IMR-90 (cell line): ENCODE data around the gene SIM2. TPM values are rescaled to one million over a fixed set of nuclear protein-coding genes. Genes with fewer than 3 reads are reported as not detected.

Source experiments
- ATAC-seq: fragments of 200-7000 bp; cut with Tn5 transposase; 2 replicates; pipeline ENCODE4 v1.9.1; 2020; ENCODE audit warnings: low read depth, mild to moderate bottlenecking, moderate library complexity
- BruUV-seq: library from RNA; stranded (reverse); fragments of 400-500 nt; replicated peaks from 2 replicates; lab custom pipeline; 2021; lab: Mats Ljungman, UMichigan
- CTCF ChIA-PET: fragments of 300-600 bp; formaldehyde crosslinking; extraction: SDS; loops from one replicate; lab custom pipeline; 2021; ENCODE audit warnings: antibody characterized with exemption; lab: Yijun Ruan, JAX
- POLR2A ChIA-PET: fragments of 300-600 bp; sonication (Branson Sonifier 250); formaldehyde crosslinking; loops from one replicate; lab custom pipeline; 2022; ENCODE audit warnings: antibody characterized with exemption; ENCODE audit not compliant: unreplicated experiment; lab: Charles Lee
- DNase-seq: peaks from one replicate; pipeline ENCODE4 v3.0.0; 2013
- H2AFZ ChIP-seq: replicated peaks from 2 replicates; pipeline ENCODE3; 2013; ENCODE audit warnings: low read length, mild to moderate bottlenecking; ENCODE audit not compliant: poor library complexity
- H2AK5ac ChIP-seq: 2 replicates; pipeline ENCODE4 v1.6.1; 2013; ENCODE audit warnings: low read depth, low read length, inconsistent platforms
- H2AK9ac ChIP-seq: replicated peaks from 2 replicates; pipeline ENCODE3; 2013; ENCODE audit warnings: mild to moderate bottlenecking, low read depth, low read length, moderate library complexity; ENCODE audit not compliant: poor library complexity
- H2BK120ac ChIP-seq: 2 replicates; pipeline ENCODE4 v1.6.1; 2013; ENCODE audit warnings: low read depth, low read length, inconsistent platforms
- H2BK15ac ChIP-seq: 3 replicates; pipeline ENCODE4 v1.6.1; 2013; ENCODE audit warnings: low read depth, low read length, inconsistent platforms
- H2BK20ac ChIP-seq: 2 replicates; pipeline ENCODE4 v1.6.1; 2013; ENCODE audit warnings: low read depth, mild to moderate bottlenecking, inconsistent platforms, low read length, moderate library complexity
- H2BK5ac ChIP-seq: 2 replicates; pipeline ENCODE4 v1.6.1; 2013; ENCODE audit warnings: mild to moderate bottlenecking, low read depth, low read length, inconsistent platforms; ENCODE audit not compliant: poor library complexity, severe bottlenecking
- H3K14ac ChIP-seq: replicated peaks from 2 replicates; pipeline ENCODE4 v1.6.1; 2013; ENCODE audit warnings: low read depth, low read length, inconsistent platforms
- H3K18ac ChIP-seq: 2 replicates; pipeline ENCODE4 v1.6.1; 2013; ENCODE audit warnings: low read depth, low read length, control low read depth
- H3K23ac ChIP-seq: 2 replicates; pipeline ENCODE4 v1.6.1; 2013; ENCODE audit warnings: low read depth, low read length, inconsistent platforms
- H3K27ac ChIP-seq: 2 replicates; pipeline ENCODE4 v1.5.1; 2013; ENCODE audit warnings: mild to moderate bottlenecking, control low read depth, low read length; ENCODE audit not compliant: insufficient read depth
- H3K27me3 ChIP-seq: 2 replicates; pipeline ENCODE4 v1.6.1; 2013; ENCODE audit warnings: low read length; ENCODE audit not compliant: control insufficient read depth, insufficient read depth
- H3K36me3 ChIP-seq: 2 replicates; pipeline ENCODE4 v1.6.1; 2013; ENCODE audit warnings: low read length, mixed read lengths; ENCODE audit not compliant: control insufficient read depth, insufficient read depth
- H3K4ac ChIP-seq: 2 replicates; pipeline ENCODE4 v1.6.1; 2013; ENCODE audit warnings: low read depth, low read length, inconsistent platforms
- H3K4me1 ChIP-seq: 2 replicates; pipeline ENCODE4 v1.6.1; 2013; ENCODE audit warnings: low read length, mixed read lengths; ENCODE audit not compliant: control insufficient read depth, insufficient read depth
- H3K4me2 ChIP-seq: 2 replicates; pipeline ENCODE4 v1.6.1; 2013; ENCODE audit warnings: low read depth, mild to moderate bottlenecking, control low read depth, low read length, moderate library complexity
- H3K4me3 ChIP-seq: 2 replicates; pipeline ENCODE4 v1.5.1; 2013; ENCODE audit warnings: low read depth, mild to moderate bottlenecking, control low read depth, low read length, moderate library complexity; ENCODE audit not compliant: insufficient read depth
- H3K56ac ChIP-seq: 2 replicates; pipeline ENCODE4 v1.6.1; 2013; ENCODE audit warnings: low read length, inconsistent platforms; ENCODE audit not compliant: insufficient read depth; ENCODE audit errors: extremely low read depth
- H3K79me1 ChIP-seq, 2 experiments: 2 replicates each; pipeline ENCODE4 v1.6.1; 2013; ENCODE audit warnings: low read length in 2 of 2, inconsistent platforms in 1 of 2, low read depth in 1 of 2
- H3K9ac ChIP-seq: 2 replicates; pipeline ENCODE4 v1.6.1; 2013; ENCODE audit warnings: low read depth, low read length, control low read depth
- H3K9me1 ChIP-seq: 2 replicates; pipeline ENCODE4 v1.6.1; 2013; ENCODE audit warnings: low read length, inconsistent platforms; ENCODE audit not compliant: insufficient read depth
- H3K9me3 ChIP-seq: 2 replicates; pipeline ENCODE4 v1.6.1; 2013; ENCODE audit warnings: low read length; ENCODE audit not compliant: control insufficient read depth, insufficient read depth
- H4K20me1 ChIP-seq: 2 replicates; pipeline ENCODE4 v1.6.1; 2013; ENCODE audit warnings: low read length, inconsistent platforms; ENCODE audit not compliant: insufficient read depth
- H4K5ac ChIP-seq: 2 replicates; pipeline ENCODE4 v1.6.1; 2013; ENCODE audit warnings: mild to moderate bottlenecking, low read depth, low read length, control low read depth
- H4K8ac ChIP-seq, 2 experiments: 2 replicates each; pipeline ENCODE4 v1.6.1; 2013; ENCODE audit warnings: low read depth in 2 of 2, low read length in 2 of 2, control low read depth in 1 of 2, inconsistent platforms in 1 of 2
- H4K91ac ChIP-seq: 2 replicates; pipeline ENCODE4 v1.6.1; 2013; ENCODE audit warnings: low read depth, low read length, inconsistent platforms; ENCODE audit not compliant: insufficient read depth
- BHLHE40 ChIP-seq: fragments of 150-350 bp; IDR thresholded peaks from 2 replicates; pipeline ENCODE4 v1.6.1; 2016; ENCODE audit warnings: mild to moderate bottlenecking, low read depth, low read length
- CEBPB ChIP-seq: IDR thresholded peaks from 2 replicates; pipeline ENCODE4 v1.6.1; 2012; ENCODE audit warnings: low read depth, low read length, improper control_type of control experiment
- CHD1 ChIP-seq: IDR thresholded peaks from 2 replicates; pipeline ENCODE4 v1.6.1; 2012; ENCODE audit warnings: low read depth, low read length, improper control_type of control experiment
- CTCF ChIP-seq: conservative IDR thresholded peaks from 2 replicates; pipeline ENCODE4 v1.5.1; 2012; ENCODE audit warnings: mild to moderate bottlenecking, low read depth, low read length, improper control_type of control experiment
- FOS ChIP-seq: fragments of 150-350 bp; IDR thresholded peaks from 2 replicates; pipeline ENCODE4 v1.6.1; 2016; ENCODE audit warnings: low read depth, low read length
- MAFK ChIP-seq: IDR thresholded peaks from 2 replicates; pipeline ENCODE4 v1.6.1; 2012; ENCODE audit warnings: low read depth, low read length, improper control_type of control experiment
- MAZ ChIP-seq: IDR thresholded peaks from 2 replicates; pipeline ENCODE4 v1.6.1; 2012; ENCODE audit warnings: low read depth, mild to moderate bottlenecking, low read length, improper control_type of control experiment, moderate library complexity, borderline replicate concordance
- MXI1 ChIP-seq: IDR thresholded peaks from 2 replicates; pipeline ENCODE4 v1.6.1; 2012; ENCODE audit warnings: low read depth, mild to moderate bottlenecking, low read length, moderate library complexity, borderline replicate concordance
- NFE2L2 ChIP-seq: fragments of 150-350 bp; IDR thresholded peaks from 2 replicates; pipeline ENCODE4 v1.6.1; 2016; ENCODE audit warnings: low read depth, mild to moderate bottlenecking, low read length
- POLR2A ChIP-seq: IDR thresholded peaks from 2 replicates; pipeline ENCODE4 v1.6.1; 2012; ENCODE audit warnings: mild to moderate bottlenecking, low read depth, low read length
- RAD21 ChIP-seq: IDR thresholded peaks from 2 replicates; pipeline ENCODE4 v1.6.1; 2012; ENCODE audit warnings: low read length, improper control_type of control experiment
- RCOR1 ChIP-seq: IDR thresholded peaks from 2 replicates; pipeline ENCODE4 v1.6.1; 2012; ENCODE audit warnings: mild to moderate bottlenecking, low read length, improper control_type of control experiment; ENCODE audit not compliant: insufficient replicate concordance
- RFX5 ChIP-seq: IDR thresholded peaks from 2 replicates; pipeline ENCODE4 v1.8.0; 2012; ENCODE audit warnings: low read depth, mild to moderate bottlenecking, low read length, moderate library complexity
- SMC3 ChIP-seq: fragments of 150-350 bp; IDR thresholded peaks from 2 replicates; pipeline ENCODE4 v1.6.1; 2016; ENCODE audit warnings: low read depth, mild to moderate bottlenecking, antibody characterized with exemption, low read length, moderate library complexity
- WGBS, 2 experiments: methylation state at CpG; one replicate each; pipeline versions ENCODE4 v1.1.5 to v1.1.7; 2013; ENCODE audit warnings: missing lambda C conversion rate in 2 of 2; ENCODE audit not compliant: insufficient read length in 1 of 2; ENCODE audit errors: extremely low coverage in 2 of 2; 5-methylcytosine and 5-hydroxymethylcytosine counted together
- dilution Hi-C: fragments of 300-500 bp; cut with HindIII; formaldehyde crosslinking; loops from one replicate; pipeline ENCODE4 v1.14.3; 2018; ENCODE audit warnings: low sequenced_read_pairs; ENCODE audit not compliant: unreplicated experiment
- in situ Hi-C: fragments of 300-500 bp; cut with MboI; formaldehyde crosslinking; loops from 3 replicates; pipeline ENCODE4 v1.14.3; 2019; ENCODE audit warnings: low sequenced_read_pairs, inconsistent platforms, mixed read lengths
- intact Hi-C: fragments of 100-400 bp; cut with micrococcal nuclease; formaldehyde crosslinking; loops from 2 replicates; pipeline ENCODE4 v1.10.0; 2022
- polyA plus RNA-seq, 3 experiments: library from polyadenylated mRNA; depleted of rRNA; stranded (reverse); fragments of >200 nt; gene quantifications; 2 replicates each; pipeline ENCODE4 v1.2.3, GENCODE V29; 2012; ENCODE audit warnings: low replicate concordance in 1 of 3
- total RNA-seq: library from RNA; depleted of rRNA; stranded (reverse); fragments of >200 nt; gene quantifications from 2 replicates; pipeline ENCODE4 v1.2.3, GENCODE V29; 2012
- TF ChIP-seq, protein P1 (sequence below): fragments of 150-350 bp; IDR thresholded peaks from 2 replicates; pipeline ENCODE4 v1.6.1; 2017; ENCODE audit warnings: mild to moderate bottlenecking, antibody characterized with exemption, low read length, low read depth
- TF ChIP-seq, protein P2 (sequence below): fragments of 150-350 bp; IDR thresholded peaks from 2 replicates; pipeline ENCODE4 v1.6.1; 2016; ENCODE audit warnings: low read depth, mild to moderate bottlenecking, low read length, moderate library complexity, borderline replicate concordance

Gene SIM2
- total and polyA plus RNA-seq, 2 of the 4 experiments (the other 2 are of a cell fraction) = 2.2 to 7.5 TPM

DNA sequence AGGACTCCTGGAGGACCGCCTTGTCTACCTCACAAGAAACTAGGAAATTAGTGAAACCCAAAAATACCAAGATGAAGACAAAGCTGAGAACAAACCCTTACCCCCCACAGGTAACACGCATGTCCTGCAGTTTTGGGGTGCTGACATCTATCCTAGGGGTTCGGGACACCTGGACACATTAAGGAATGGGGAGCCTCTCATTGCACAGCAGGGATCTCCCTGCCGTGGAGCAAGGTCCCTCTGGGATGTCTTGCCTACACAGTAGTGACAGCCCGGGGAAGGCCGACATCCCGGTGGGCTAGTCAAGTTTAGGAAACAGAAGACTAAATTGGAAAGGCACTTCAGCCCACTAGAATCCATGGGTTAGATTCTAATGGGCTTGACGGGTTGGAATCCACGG, 44.5 kb downstream of the SIM2 start:
- CTCF ChIA-PET = no interaction called here

More for the DNA sequence above, 44.5 kb downstream of the SIM2 start:
- Histone ChIP-seq H4K5ac (no peak overlapping the region), H2BK5ac (no peak overlapping the region), H3K56ac (no peak overlapping the region), H3K36me3 (peaks cover 2% of the 10 kb centered on the region; the same call in 1 of the 2 replicates), H3K9me3 (no peaks in the 10 kb centered on the region), H4K20me1 (no peaks in the 10 kb centered on the region), H3K4ac (no peak overlapping the region), H2BK15ac (no peak overlapping the region), H3K79me1 (no peaks in the 10 kb centered on the region), H3K23ac (no peak overlapping the region), H3K27me3 (peaks cover 12% of the 10 kb centered on the region), H3K9me1 (0 out of 2 replicates have a peak, but pooled peaks cover 2% of the 10 kb centered on the region), H4K91ac (no peak overlapping the region), H3K4me1 (peaks cover 4% of the 10 kb centered on the region), H3K4me3 (no peak overlapping the region), H4K8ac (no peak overlapping the region), H2AK5ac (no peak overlapping the region), H3K27ac (no peak overlapping the region), H2AFZ (no peak overlapping the region), H3K4me2 (no peak overlapping the region), H2BK20ac (no peak overlapping the region), H3K14ac (no peak overlapping the region), H3K18ac (no peak overlapping the region), H3K9ac (no peak overlapping the region), H2BK120ac (no peak overlapping the region), H2AK9ac (no peak overlapping the region)
- 91% methylated on average over 6 of the region's 9 CpGs; no CpG with 5 or more reads in 1 of the 2 experiments for WGBS, 2 experiments
- POLR2A ChIA-PET = no interaction called here
- DNase-seq (no peak), ATAC-seq (no peak)
- BruUV-seq = no TSS peak
- intact Hi-C loops = loop anchor here (10.0 kb wide), 1 partner anchor 239 kb away; no protein-coding TSS in a partner anchor
- no peak for TF ChIP-seq CHD1
- no peak for TF ChIP-seq MXI1
- no peak for TF ChIP-seq RCOR1
- TF ChIP-seq, protein P1, sequence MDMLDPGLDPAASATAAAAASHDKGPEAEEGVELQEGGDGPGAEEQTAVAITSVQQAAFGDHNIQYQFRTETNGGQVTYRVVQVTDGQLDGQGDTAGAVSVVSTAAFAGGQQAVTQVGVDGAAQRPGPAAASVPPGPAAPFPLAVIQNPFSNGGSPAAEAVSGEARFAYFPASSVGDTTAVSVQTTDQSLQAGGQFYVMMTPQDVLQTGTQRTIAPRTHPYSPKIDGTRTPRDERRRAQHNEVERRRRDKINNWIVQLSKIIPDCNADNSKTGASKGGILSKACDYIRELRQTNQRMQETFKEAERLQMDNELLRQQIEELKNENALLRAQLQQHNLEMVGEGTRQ = no peak
- TF ChIP-seq FOS = no peak
- TF ChIP-seq MAZ = no peak
- TF ChIP-seq MAFK = no peak
- no peak for TF ChIP-seq CTCF
- TF ChIP-seq BHLHE40 = no peak
- no peak for TF ChIP-seq RAD21
- TF ChIP-seq SMC3 = no peak
- no peak for TF ChIP-seq RFX5
- TF ChIP-seq NFE2L2 = no peak
- TF ChIP-seq CEBPB = no peak
- no peak for TF ChIP-seq POLR2A
- TF ChIP-seq, protein P2, sequence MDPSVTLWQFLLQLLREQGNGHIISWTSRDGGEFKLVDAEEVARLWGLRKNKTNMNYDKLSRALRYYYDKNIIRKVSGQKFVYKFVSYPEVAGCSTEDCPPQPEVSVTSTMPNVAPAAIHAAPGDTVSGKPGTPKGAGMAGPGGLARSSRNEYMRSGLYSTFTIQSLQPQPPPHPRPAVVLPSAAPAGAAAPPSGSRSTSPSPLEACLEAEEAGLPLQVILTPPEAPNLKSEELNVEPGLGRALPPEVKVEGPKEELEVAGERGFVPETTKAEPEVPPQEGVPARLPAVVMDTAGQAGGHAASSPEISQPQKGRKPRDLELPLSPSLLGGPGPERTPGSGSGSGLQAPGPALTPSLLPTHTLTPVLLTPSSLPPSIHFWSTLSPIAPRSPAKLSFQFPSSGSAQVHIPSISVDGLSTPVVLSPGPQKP = no peak
- dilution Hi-C loops = no loop called here
- in situ Hi-C loops = loop anchor here (5.0 kb wide), 1 partner anchor 184 kb away; no protein-coding TSS in a partner anchor
